ENCODE measurements around the gene CLN6. TPM values are rescaled to one million over a fixed set of nuclear protein-coding genes. Genes with fewer than 3 reads are reported as not detected.
A peak's percentile ranks its signal among the peaks of the same experiment; 100 is the strongest.

CLN6 gene
- total RNA-seq, 1 experiment from 2014 or later, result 71.9 TPM

DNA sequence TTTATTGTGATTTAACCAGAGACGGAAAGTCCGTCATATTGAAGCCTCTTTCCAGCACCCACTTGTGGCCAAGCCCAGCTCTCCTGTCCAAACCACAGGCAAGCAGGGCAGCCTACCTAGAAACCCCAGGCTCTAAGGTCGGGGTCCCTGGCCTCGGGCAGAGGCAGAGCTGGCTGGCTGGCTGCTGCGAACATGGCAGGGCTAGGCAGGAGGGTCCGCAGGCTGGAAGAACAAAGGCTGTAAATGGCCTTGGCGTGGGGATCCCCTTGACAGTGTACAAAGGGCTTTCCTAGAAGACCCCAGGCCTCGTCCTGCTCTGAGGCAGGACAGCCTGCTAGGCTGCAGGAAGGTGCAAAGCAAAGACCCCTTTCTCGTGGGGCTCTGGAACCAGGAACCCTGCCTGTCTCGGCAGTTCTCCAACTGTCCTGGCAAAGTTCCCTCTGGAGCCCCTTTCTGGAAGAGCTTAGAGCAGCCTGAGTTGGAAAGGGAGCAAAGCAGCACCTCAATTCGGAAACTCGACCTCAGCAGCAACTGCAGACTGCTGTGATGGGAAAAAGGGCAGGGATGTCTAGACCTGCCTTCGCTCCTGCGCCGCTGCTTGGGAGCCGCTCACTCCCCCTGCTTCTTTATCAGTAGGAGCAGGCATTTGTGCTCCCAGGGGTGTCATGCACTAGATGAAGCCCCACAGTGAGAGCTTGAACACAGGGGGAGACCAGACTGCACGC is 32.9 kb downstream of the CLN6 start:
- H3K79me2 ChIP-seq (ENCODE audit: insufficient read depth, low read length), result no peaks in the 10 kb centered on the region
- H3K23ac ChIP-seq (ENCODE audit: insufficient read length, low read depth, low read length), result no peak overlapping the region
- TF ChIP-seq, protein P1, sequence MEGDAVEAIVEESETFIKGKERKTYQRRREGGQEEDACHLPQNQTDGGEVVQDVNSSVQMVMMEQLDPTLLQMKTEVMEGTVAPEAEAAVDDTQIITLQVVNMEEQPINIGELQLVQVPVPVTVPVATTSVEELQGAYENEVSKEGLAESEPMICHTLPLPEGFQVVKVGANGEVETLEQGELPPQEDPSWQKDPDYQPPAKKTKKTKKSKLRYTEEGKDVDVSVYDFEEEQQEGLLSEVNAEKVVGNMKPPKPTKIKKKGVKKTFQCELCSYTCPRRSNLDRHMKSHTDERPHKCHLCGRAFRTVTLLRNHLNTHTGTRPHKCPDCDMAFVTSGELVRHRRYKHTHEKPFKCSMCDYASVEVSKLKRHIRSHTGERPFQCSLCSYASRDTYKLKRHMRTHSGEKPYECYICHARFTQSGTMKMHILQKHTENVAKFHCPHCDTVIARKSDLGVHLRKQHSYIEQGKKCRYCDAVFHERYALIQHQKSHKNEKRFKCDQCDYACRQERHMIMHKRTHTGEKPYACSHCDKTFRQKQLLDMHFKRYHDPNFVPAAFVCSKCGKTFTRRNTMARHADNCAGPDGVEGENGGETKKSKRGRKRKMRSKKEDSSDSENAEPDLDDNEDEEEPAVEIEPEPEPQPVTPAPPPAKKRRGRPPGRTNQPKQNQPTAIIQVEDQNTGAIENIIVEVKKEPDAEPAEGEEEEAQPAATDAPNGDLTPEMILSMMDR (conservative IDR thresholded peaks at IDR 0.05), result no peak
- no peak overlapping the region for H3K4me2 ChIP-seq (ENCODE audit: insufficient read depth, insufficient read length, low read length)
- no peak overlapping the region for H3T11ph ChIP-seq (ENCODE audit: low read length)
- no peak overlapping the region for H2BK5ac ChIP-seq (ENCODE audit: insufficient read length, low read length)
- H2BK120ac ChIP-seq (ENCODE audit: low read depth, low read length, poor library complexity, severe bottlenecking), result no peak overlapping the region
- no peak overlapping the region for H4K5ac ChIP-seq (ENCODE audit: insufficient read length, low read depth, low read length)
- H3K27me3 ChIP-seq (ENCODE audit: insufficient read depth, low read length), result no peaks in the 10 kb centered on the region
- H3K23me2 ChIP-seq (ENCODE audit: insufficient read length, low read depth, low read length, poor library complexity, severe bottlenecking), result no peaks in the 10 kb centered on the region
- no peak overlapping the region for H3K14ac ChIP-seq (ENCODE audit: insufficient read depth, low read length)
- peaks cover 11 to 40% (median 17%) of the 10 kb centered on the region in 3 experiments; a peak in 6 of 7 replicates for H3K36me3 Mint-ChIP-seq (ENCODE audit: insufficient read depth in 1 of 3, low read depth in 3 of 3)
- H3K9me3 ChIP-seq (ENCODE audit: control insufficient read depth, low read depth, low read length), result no peaks in the 10 kb centered on the region
- no peak for DNase-seq
- no peak overlapping the region for H2BK20ac ChIP-seq (ENCODE audit: low read depth, low read length, poor library complexity, severe bottlenecking)
- H3K27ac ChIP-seq (ENCODE audit: insufficient read length, low read depth, low read length), result no peak overlapping the region
- H2BK12ac ChIP-seq (ENCODE audit: insufficient read length, low read depth, low read length), result no peak overlapping the region
- H2BK15ac ChIP-seq (ENCODE audit: low read depth, low read length), result no peak overlapping the region
- H3K9me3 Mint-ChIP-seq, result no peaks in the 10 kb centered on the region
- H3K4ac ChIP-seq (ENCODE audit: low read depth, low read length), result no peak overlapping the region
- H3K27ac Mint-ChIP-seq, result peak overlapping the region in 1 of 3 experiments; percentile 46; a peak in 1 of 7 replicates
- peaks cover 20 to 32% of the 10 kb centered on the region in 2 experiments for H3K4me1 Mint-ChIP-seq
- no peaks in the 10 kb centered on the region; the same call in 1 of the 2 replicates for H3K4me1 ChIP-seq (ENCODE audit: insufficient read depth, low read length)
- no peak overlapping the region for H2AFZ ChIP-seq (ENCODE audit: low read length)
- no peak overlapping the region for H4K91ac ChIP-seq (ENCODE audit: insufficient read length, low read depth, low read length)
- H3K56ac ChIP-seq (ENCODE audit: insufficient read length, low read depth, low read length), result no peak overlapping the region
- H3K27me3 Mint-ChIP-seq (ENCODE audit: low read depth), result no peaks in the 10 kb centered on the region; the same call in none of the 2 replicates
- no CpG with 5 or more reads among the region's 17 CpGs for WGBS (ENCODE audit: extremely low coverage, insufficient read length, low lambda C conversion rate)
- H3K9ac ChIP-seq (ENCODE audit: extremely low read depth, insufficient read length, low read length), result no peak overlapping the region
- no peaks in the 10 kb centered on the region for H3K79me1 ChIP-seq (ENCODE audit: insufficient read depth, low read depth, low read length, poor library complexity, severe bottlenecking)
- no peak overlapping the region for H3K4me3 Mint-ChIP-seq
- H2AK5ac ChIP-seq (ENCODE audit: insufficient read length, low read length), result no peak overlapping the region
- no peak overlapping the region for H4K8ac ChIP-seq (replicated peaks; ENCODE audit: insufficient read length, low read depth, low read length)
- H4K20me1 ChIP-seq (ENCODE audit: control insufficient read depth, insufficient read depth, insufficient read length), result no peaks in the 10 kb centered on the region
- no peak overlapping the region for H3K18ac ChIP-seq (ENCODE audit: insufficient read length, low read depth, low read length)

Measured in H9 (cell line).